ENCODE data around the gene TMEM63C.

TMEM63C gene

GRCh38 chr14:77303417-77304156 is 122.0 kb downstream of the TMEM63C start (continued):
- TF ChIP-seq ZNF2 (tag by site-specific recombination; IDR thresholded peaks at IDR 0.05) = peak; percentile 41; the same call in 1 of the 2 replicates
- no peak for TF ChIP-seq ZNF530 (tag by site-specific recombination; IDR thresholded peaks at IDR 0.05; ENCODE audit: low read depth)
- no peak for TF ChIP-seq ZNF202 (tag by site-specific recombination; IDR thresholded peaks at IDR 0.05; ENCODE audit: borderline replicate concordance)
- TF ChIP-seq, protein P1, sequence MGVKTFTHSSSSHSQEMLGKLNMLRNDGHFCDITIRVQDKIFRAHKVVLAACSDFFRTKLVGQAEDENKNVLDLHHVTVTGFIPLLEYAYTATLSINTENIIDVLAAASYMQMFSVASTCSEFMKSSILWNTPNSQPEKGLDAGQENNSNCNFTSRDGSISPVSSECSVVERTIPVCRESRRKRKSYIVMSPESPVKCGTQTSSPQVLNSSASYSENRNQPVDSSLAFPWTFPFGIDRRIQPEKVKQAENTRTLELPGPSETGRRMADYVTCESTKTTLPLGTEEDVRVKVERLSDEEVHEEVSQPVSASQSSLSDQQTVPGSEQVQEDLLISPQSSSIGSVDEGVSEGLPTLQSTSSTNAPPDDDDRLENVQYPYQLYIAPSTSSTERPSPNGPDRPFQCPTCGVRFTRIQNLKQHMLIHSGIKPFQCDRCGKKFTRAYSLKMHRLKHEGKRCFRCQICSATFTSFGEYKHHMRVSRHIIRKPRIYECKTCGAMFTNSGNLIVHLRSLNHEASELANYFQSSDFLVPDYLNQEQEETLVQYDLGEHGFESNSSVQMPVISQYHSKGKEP (tag by site-specific recombination; IDR thresholded peaks at IDR 0.05) = no peak
- peak; percentile 52 for TF ChIP-seq ZNF335 (tag by site-specific recombination; conservative IDR thresholded peaks at IDR 0.05)
- TF ChIP-seq HOXC10 (CRISPR knock-in tag; IDR thresholded peaks at IDR 0.05) = no peak
- TF ChIP-seq KLF7 (tag by site-specific recombination; IDR thresholded peaks at IDR 0.05; ENCODE audit: borderline replicate concordance) = no peak
- TF ChIP-seq YY1 (tag by site-specific recombination; IDR thresholded peaks at IDR 0.05) = no peak
- TF ChIP-seq ZNF248 (tag by site-specific recombination; IDR thresholded peaks at IDR 0.05) = no peak

- no peak overlapping the region for H3K27ac ChIP-seq (ENCODE audit: extremely low read depth, low read depth, low read length)
- H3K4me1 ChIP-seq (ENCODE audit: control insufficient read depth, insufficient read depth, low read length) = peaks cover 28% of the 10 kb centered on the region
- TF ChIP-seq ZNF175 (tag by site-specific recombination; IDR thresholded peaks at IDR 0.05) = no peak
- TF ChIP-seq ZNF76 (tag by site-specific recombination; IDR thresholded peaks at IDR 0.05; ENCODE audit: borderline replicate concordance, low read depth) = no peak
- no peak for TF ChIP-seq PBX3 (CRISPR knock-in tag; IDR thresholded peaks at IDR 0.05)
- TF ChIP-seq GLIS2 (tag by site-specific recombination; IDR thresholded peaks at IDR 0.05) = no peak
- no peak for TF ChIP-seq PRDM10 (tag by site-specific recombination; IDR thresholded peaks at IDR 0.05)
- TF ChIP-seq, protein P2, sequence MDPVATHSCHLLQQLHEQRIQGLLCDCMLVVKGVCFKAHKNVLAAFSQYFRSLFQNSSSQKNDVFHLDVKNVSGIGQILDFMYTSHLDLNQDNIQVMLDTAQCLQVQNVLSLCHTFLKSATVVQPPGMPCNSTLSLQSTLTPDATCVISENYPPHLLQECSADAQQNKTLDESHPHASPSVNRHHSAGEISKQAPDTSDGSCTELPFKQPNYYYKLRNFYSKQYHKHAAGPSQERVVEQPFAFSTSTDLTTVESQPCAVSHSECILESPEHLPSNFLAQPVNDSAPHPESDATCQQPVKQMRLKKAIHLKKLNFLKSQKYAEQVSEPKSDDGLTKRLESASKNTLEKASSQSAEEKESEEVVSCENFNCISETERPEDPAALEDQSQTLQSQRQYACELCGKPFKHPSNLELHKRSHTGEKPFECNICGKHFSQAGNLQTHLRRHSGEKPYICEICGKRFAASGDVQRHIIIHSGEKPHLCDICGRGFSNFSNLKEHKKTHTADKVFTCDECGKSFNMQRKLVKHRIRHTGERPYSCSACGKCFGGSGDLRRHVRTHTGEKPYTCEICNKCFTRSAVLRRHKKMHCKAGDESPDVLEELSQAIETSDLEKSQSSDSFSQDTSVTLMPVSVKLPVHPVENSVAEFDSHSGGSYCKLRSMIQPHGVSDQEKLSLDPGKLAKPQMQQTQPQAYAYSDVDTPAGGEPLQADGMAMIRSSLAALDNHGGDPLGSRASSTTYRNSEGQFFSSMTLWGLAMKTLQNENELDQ (tag by site-specific recombination; IDR thresholded peaks at IDR 0.05; ENCODE audit: low read depth) = no peak
- no peak for TF ChIP-seq ZNF48 (tag by site-specific recombination; IDR thresholded peaks at IDR 0.05)
- TF ChIP-seq ZNF488 (tag by site-specific recombination; IDR thresholded peaks at IDR 0.05) = no peak
- TF ChIP-seq, protein P3, sequence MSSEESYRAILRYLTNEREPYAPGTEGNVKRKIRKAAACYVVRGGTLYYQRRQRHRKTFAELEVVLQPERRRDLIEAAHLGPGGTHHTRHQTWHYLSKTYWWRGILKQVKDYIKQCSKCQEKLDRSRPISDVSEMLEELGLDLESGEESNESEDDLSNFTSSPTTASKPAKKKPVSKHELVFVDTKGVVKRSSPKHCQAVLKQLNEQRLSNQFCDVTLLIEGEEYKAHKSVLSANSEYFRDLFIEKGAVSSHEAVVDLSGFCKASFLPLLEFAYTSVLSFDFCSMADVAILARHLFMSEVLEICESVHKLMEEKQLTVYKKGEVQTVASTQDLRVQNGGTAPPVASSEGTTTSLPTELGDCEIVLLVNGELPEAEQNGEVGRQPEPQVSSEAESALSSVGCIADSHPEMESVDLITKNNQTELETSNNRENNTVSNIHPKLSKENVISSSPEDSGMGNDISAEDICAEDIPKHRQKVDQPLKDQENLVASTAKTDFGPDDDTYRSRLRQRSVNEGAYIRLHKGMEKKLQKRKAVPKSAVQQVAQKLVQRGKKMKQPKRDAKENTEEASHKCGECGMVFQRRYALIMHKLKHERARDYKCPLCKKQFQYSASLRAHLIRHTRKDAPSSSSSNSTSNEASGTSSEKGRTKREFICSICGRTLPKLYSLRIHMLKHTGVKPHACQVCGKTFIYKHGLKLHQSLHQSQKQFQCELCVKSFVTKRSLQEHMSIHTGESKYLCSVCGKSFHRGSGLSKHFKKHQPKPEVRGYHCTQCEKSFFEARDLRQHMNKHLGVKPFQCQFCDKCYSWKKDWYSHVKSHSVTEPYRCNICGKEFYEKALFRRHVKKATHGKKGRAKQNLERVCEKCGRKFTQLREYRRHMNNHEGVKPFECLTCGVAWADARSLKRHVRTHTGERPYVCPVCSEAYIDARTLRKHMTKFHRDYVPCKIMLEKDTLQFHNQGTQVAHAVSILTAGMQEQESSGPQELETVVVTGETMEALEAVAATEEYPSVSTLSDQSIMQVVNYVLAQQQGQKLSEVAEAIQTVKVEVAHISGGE (tag by site-specific recombination; conservative IDR thresholded peaks at IDR 0.05; ENCODE audit: low read depth) = no peak
- TF ChIP-seq KLF17 (tag by site-specific recombination; IDR thresholded peaks at IDR 0.05) = no peak
- TF ChIP-seq ZNF174 (tag by site-specific recombination; IDR thresholded peaks at IDR 0.05) = no peak
- H3K4me3 ChIP-seq (ENCODE audit: low read depth, low read length) = no peak overlapping the region
- H3K9me3 ChIP-seq (ENCODE audit: control insufficient read depth, insufficient read depth, low read depth, low read length) = no peaks in the 10 kb centered on the region
- H3K36me3 ChIP-seq (ENCODE audit: control insufficient read depth in 2 of 2, insufficient read depth in 1 of 2, low read length in 2 of 2) = peaks cover 0 to 23% of the 10 kb centered on the region in 2 experiments; a peak in 2 of 3 replicates
- ChIA-PET POLR2A (no interaction called here), CTCF (interaction anchor here (0.6 to 11.9 kb wide), 4 partner anchors 9 to 154 kb away, joined by 3 to 293 read pairs (median 12); no protein-coding TSS in a partner anchor)
These were observed 124.1 kb downstream of the TMEM63C start for GRCh38 chr14:77305696-77306095.
